Measurements from ENCODE around the gene TTC1.
A peak's percentile ranks its signal among the peaks of the same experiment; 100 is the strongest.
"Not testable (repeated sequence)": the region's sequence is repeated elsewhere in the genome, so short reads cannot be mapped to it uniquely, and the experiment has no call there.

Gene TTC1

GRCh38 chr5:160008877-160009590 is at the start of gene TTC1:
Gene TTC1, plus strand, starts transcription at chr5:160009139. Its CDS starts 1,390 bp downstream, at chr5:160010529.
- DNase-seq (ENCODE audit: low read depth in 2 of 2), result peak; percentile 80 to 81

GRCh38 chr5:159961176-159962160 is 47.5 kb upstream of the TTC1 start:
- DNase-seq (ENCODE audit: low read depth in 2 of 2), result no peak

GRCh38 chr5:159962214-159962613 is 46.7 kb upstream of the TTC1 start:
- no peak for DNase-seq (ENCODE audit: low read depth in 2 of 2)

- DNase-seq (ENCODE audit: low read depth in 2 of 2), result no peak
These were observed 45.0 kb upstream of the TTC1 start for GRCh38 chr5:159963935-159964334.

- DNase-seq (ENCODE audit: low read depth in 2 of 2), result no peak
These were observed 43.7 kb upstream of the TTC1 start for GRCh38 chr5:159965031-159965837.

- DNase-seq (ENCODE audit: low read depth in 2 of 2), result not testable (repeated sequence)
These were observed 43.2 kb upstream of the TTC1 start for GRCh38 chr5:159965838-159966128.

- DNase-seq (ENCODE audit: low read depth in 2 of 2), result no peak
These were observed 39.0 kb upstream of the TTC1 start for GRCh38 chr5:159969966-159970365.

- no peak for DNase-seq (ENCODE audit: low read depth in 2 of 2)
These were observed 37.9 kb upstream of the TTC1 start for GRCh38 chr5:159971038-159971437.

GRCh38 chr5:159971514-159971913 is 37.4 kb upstream of the TTC1 start:
- DNase-seq (ENCODE audit: low read depth in 2 of 2), result no peak

GRCh38 chr5:159971931-159972461 is 36.9 kb upstream of the TTC1 start:
- DNase-seq (ENCODE audit: low read depth in 2 of 2), result no peak

GRCh38 chr5:159972538-159973362 is 36.2 kb upstream of the TTC1 start:
- no peak for DNase-seq (ENCODE audit: low read depth in 2 of 2)

- no peak for DNase-seq (ENCODE audit: low read depth in 2 of 2)
These were observed 33.4 kb upstream of the TTC1 start for GRCh38 chr5:159975462-159976019.

- DNase-seq (ENCODE audit: low read depth in 2 of 2), result no peak
These were observed 32.0 kb upstream of the TTC1 start for GRCh38 chr5:159976921-159977320.

- no peak for DNase-seq (ENCODE audit: low read depth in 2 of 2)
These were observed 30.6 kb upstream of the TTC1 start for GRCh38 chr5:159978358-159978757.

- DNase-seq (ENCODE audit: low read depth in 2 of 2), result no peak
These were observed 26.3 kb upstream of the TTC1 start for GRCh38 chr5:159982421-159983173.

- peak; percentile 55 to 66 for DNase-seq (ENCODE audit: low read depth in 2 of 2)
These were observed 21.8 kb upstream of the TTC1 start for GRCh38 chr5:159987031-159987674.

GRCh38 chr5:159990506-159990905 is 18.4 kb upstream of the TTC1 start:
- no peak for DNase-seq (ENCODE audit: low read depth in 2 of 2)

- no peak for DNase-seq (ENCODE audit: low read depth in 2 of 2)
These were observed 16.4 kb upstream of the TTC1 start for GRCh38 chr5:159992566-159992965.

GRCh38 chr5:159993194-159993593 is 15.7 kb upstream of the TTC1 start:
- DNase-seq (ENCODE audit: low read depth in 2 of 2), result no peak

Measured in stimulated activated CD8-positive, alpha-beta memory T cell treated with anti-CD3 and anti-CD28 coated beads, Interleukin-15, amount 100 ng/mL, for 48 hours (primary cell).